ENCODE results near the gene FUCA1. TPM values are rescaled to one million over a fixed set of nuclear protein-coding genes. Genes with fewer than 3 reads are reported as not detected.

FUCA1 gene
- total RNA-seq, 1 experiment from 2014 or later, result 20.7 TPM

DNA sequence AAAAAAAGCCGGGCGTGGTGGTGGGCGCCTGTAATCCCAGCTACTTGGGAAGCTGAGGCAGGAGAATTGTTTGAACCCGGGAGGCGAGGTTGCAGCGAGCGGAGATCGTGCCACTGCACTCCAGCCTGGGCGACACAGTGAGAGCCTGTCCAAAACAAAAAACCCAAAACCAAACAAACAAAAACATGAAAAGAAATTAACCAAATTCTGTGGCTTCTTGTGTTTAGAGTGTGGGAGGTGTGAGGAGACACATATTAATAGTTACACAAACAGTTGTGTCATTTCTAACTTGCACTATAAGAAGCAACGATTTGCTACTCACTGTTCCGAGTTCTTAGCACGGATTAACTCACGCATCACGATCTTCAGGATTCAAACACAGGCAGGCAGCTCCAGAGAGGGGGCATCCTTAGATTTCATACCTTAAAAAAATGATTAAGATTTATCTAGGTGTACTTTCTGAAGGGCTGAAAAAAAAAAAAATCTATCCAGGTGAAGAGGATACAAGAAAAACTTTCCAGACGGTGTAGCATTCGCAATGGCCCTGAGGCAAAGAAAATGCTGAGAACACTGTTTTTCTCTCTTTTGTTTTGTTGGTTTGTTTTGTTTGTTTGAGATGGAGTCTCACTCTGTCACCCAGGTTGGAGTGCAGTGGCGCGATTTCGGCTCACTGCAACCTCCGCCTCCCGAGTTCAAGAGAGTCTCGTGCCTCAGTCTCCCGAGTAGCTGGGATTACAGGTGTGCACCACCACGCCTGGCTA is 42.1 kb downstream of the FUCA1 start:
- TF ChIP-seq, protein P1, sequence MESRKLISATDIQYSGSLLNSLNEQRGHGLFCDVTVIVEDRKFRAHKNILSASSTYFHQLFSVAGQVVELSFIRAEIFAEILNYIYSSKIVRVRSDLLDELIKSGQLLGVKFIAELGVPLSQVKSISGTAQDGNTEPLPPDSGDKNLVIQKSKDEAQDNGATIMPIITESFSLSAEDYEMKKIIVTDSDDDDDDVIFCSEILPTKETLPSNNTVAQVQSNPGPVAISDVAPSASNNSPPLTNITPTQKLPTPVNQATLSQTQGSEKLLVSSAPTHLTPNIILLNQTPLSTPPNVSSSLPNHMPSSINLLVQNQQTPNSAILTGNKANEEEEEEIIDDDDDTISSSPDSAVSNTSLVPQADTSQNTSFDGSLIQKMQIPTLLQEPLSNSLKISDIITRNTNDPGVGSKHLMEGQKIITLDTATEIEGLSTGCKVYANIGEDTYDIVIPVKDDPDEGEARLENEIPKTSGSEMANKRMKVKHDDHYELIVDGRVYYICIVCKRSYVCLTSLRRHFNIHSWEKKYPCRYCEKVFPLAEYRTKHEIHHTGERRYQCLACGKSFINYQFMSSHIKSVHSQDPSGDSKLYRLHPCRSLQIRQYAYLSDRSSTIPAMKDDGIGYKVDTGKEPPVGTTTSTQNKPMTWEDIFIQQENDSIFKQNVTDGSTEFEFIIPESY (IDR thresholded peaks at IDR 0.05; ENCODE audit: extremely low read depth, insufficient replicate concordance, low read length), result no peak
- TF ChIP-seq ELF1 (IDR thresholded peaks at IDR 0.05; ENCODE audit: borderline replicate concordance, low read depth), result no peak
- no peak for TF ChIP-seq POLR2A (IDR thresholded peaks at IDR 0.05; ENCODE audit: borderline replicate concordance, extremely low read depth, insufficient read depth, insufficient read length)
- TF ChIP-seq SIN3A (IDR thresholded peaks at IDR 0.05; ENCODE audit: low read depth), result no peak
- TF ChIP-seq, protein P2, sequence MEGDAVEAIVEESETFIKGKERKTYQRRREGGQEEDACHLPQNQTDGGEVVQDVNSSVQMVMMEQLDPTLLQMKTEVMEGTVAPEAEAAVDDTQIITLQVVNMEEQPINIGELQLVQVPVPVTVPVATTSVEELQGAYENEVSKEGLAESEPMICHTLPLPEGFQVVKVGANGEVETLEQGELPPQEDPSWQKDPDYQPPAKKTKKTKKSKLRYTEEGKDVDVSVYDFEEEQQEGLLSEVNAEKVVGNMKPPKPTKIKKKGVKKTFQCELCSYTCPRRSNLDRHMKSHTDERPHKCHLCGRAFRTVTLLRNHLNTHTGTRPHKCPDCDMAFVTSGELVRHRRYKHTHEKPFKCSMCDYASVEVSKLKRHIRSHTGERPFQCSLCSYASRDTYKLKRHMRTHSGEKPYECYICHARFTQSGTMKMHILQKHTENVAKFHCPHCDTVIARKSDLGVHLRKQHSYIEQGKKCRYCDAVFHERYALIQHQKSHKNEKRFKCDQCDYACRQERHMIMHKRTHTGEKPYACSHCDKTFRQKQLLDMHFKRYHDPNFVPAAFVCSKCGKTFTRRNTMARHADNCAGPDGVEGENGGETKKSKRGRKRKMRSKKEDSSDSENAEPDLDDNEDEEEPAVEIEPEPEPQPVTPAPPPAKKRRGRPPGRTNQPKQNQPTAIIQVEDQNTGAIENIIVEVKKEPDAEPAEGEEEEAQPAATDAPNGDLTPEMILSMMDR (IDR thresholded peaks at IDR 0.05 in 2 of 3, conservative IDR thresholded peaks at IDR 0.05 in 1 of 3; ENCODE audit: borderline replicate concordance in 1 of 3, insufficient read depth in 1 of 3, low read depth in 2 of 3, low read length in 2 of 3), result no peak
- TF ChIP-seq CBX3 (IDR thresholded peaks at IDR 0.05; ENCODE audit: low read depth), result no peak
- TF ChIP-seq JUND (IDR thresholded peaks at IDR 0.05), result no peak
- no peak for TF ChIP-seq POLR2AphosphoS5 (IDR thresholded peaks at IDR 0.05; ENCODE audit: low read depth, low read length)
- TF ChIP-seq ZNF274 (IDR thresholded peaks at IDR 0.05; ENCODE audit: low read depth, low read length), result no peak
- no peak for TF ChIP-seq EZH2phosphoT487 (IDR thresholded peaks at IDR 0.05; ENCODE audit: borderline replicate concordance)
- no peak for TF ChIP-seq YY1 (IDR thresholded peaks at IDR 0.05; ENCODE audit: extremely low read depth, insufficient replicate concordance, low read depth, low read length)
- TF ChIP-seq ZFX (IDR thresholded peaks at IDR 0.05), result no peak
- TF ChIP-seq RAD21 (IDR thresholded peaks at IDR 0.05; ENCODE audit: low read depth), result no peak
- no peak for TF ChIP-seq EGR1 (IDR thresholded peaks at IDR 0.05; ENCODE audit: low read depth)
- no peak for TF ChIP-seq FOSL1 (IDR thresholded peaks at IDR 0.05; ENCODE audit: low read depth)
- TF ChIP-seq EZH2 (IDR thresholded peaks at IDR 0.05), result no peak
- DNase-seq (ENCODE audit: low read depth, low spot score) (no peak), ATAC-seq (peak; percentile 7; the same call in 1 of the 2 replicates)
- no peaks in the 10 kb centered on the region for H3K27me3 ChIP-seq (ENCODE audit: insufficient read depth, low read length)
- peaks cover 11% of the 10 kb centered on the region for H3K79me2 ChIP-seq (ENCODE audit: insufficient read depth, low read length)
- BruUV-seq (replicated peaks), result no TSS peak
- intact Hi-C loops (cut with micrococcal nuclease), result no loop called here
- peak overlapping the region; percentile 75 for H3K27ac ChIP-seq (ENCODE audit: low read depth, low read length)
- CTCF ChIA-PET, result interaction anchor here (2.6 kb wide), 1 partner anchor 16 kb away, joined by 16 read pairs; no protein-coding TSS in a partner anchor
- H3K36me3 ChIP-seq (ENCODE audit: control insufficient read depth in 1 of 2, insufficient read depth in 2 of 2, low read length in 2 of 2), result no peaks in the 10 kb centered on the region
- POLR2A ChIA-PET, result interaction anchor here (0.6 to 1.5 kb wide), 5 partner anchors 24 to 94 kb away, joined by 3 to 5 read pairs (median 4); no protein-coding TSS in a partner anchor
- RAD21 ChIA-PET (ENCODE audit: low non-redundant PET in 1 of 2, low total read pairs in 2 of 2, uncharacterized antibody in 2 of 2, unreplicated experiment in 2 of 2), result interaction anchor here in 1 of 2 experiments (0.6 kb wide), 1 partner anchor 193 kb away, joined by 3 read pairs; no protein-coding TSS in a partner anchor
- H2AFZ ChIP-seq (ENCODE audit: low read depth, low read length, poor library complexity, severe bottlenecking), result no peak overlapping the region
- peak overlapping the region; percentile 88 for H3K9ac ChIP-seq (ENCODE audit: low read length)
- H3K4me2 ChIP-seq (ENCODE audit: low read length), result peak overlapping the region; percentile 88
- H4K20me1 ChIP-seq (ENCODE audit: insufficient read depth), result no peaks in the 10 kb centered on the region
- peak overlapping the region; percentile 81 to 99 for H3K4me3 ChIP-seq (replicated peaks in 1 of 2; ENCODE audit: low read depth in 1 of 2, low read length in 2 of 2)
- no peaks in the 10 kb centered on the region for H3K9me3 ChIP-seq (ENCODE audit: control insufficient read depth in 1 of 2, insufficient read depth in 1 of 2, low read depth in 1 of 2, low read length in 2 of 2)
- H3K4me1 ChIP-seq (ENCODE audit: control insufficient read depth in 1 of 2, insufficient read depth in 2 of 2, low read length in 2 of 2), result peaks cover 2 to 18% of the 10 kb centered on the region in 2 experiments; a peak in 3 of 4 replicates
- no peaks in the 10 kb centered on the region for H3K9me2 ChIP-seq (ENCODE audit: insufficient read depth)

Data from HCT116 (cell line).